22Rv1 (cell line): ENCODE results near the gene KLRC2.
"Not testable (repeated sequence)": the region's sequence is repeated elsewhere in the genome, so short reads cannot be mapped to it uniquely, and the experiment has no call there.

ENCODE experiments used
- CTCF ChIP-seq: fragments of 450-650 bp; IDR thresholded peaks from 2 replicates; pipeline ENCODE4 v1.5.1; 2017; ENCODE audit warnings: mild to moderate bottlenecking
- ZFX ChIP-seq: fragments of 450-650 bp; IDR thresholded peaks from 2 replicates; pipeline ENCODE4 v1.6.1; 2017; ENCODE audit warnings: antibody characterized with exemption, borderline replicate concordance

- TF ChIP-seq CTCF, ZFX: not testable (repeated sequence)
Measured at GRCh38 chr12:10430623-10431022, 5.2 kb downstream of the KLRC2 start.
